A549 (cell line): Measurements from ENCODE around the gene HSH2D. TPM values are rescaled to one million over a fixed set of nuclear protein-coding genes. Genes with fewer than 3 reads are reported as not detected.

ENCODE experiments used
- ATAC-seq, 2 experiments: fragments of 200-7000 bp in 1 of 2; fragments of >200 bp in 1 of 2; cut with Nextera tagmentation in 1 of 2; cut with Tn5 transposase in 1 of 2; 3 replicates each; pipeline versions ENCODE4 v1.8.0 to v1.9.1; 2018 to 2020; ENCODE audit warnings: mild to moderate bottlenecking in 1 of 2, moderate library complexity in 1 of 2
- CTCF ChIA-PET: fragments of 300-600 bp; sonication (Branson Sonifier 250); formaldehyde crosslinking; extraction: SDS; loops from one replicate; lab custom pipeline; 2021; ENCODE audit warnings: antibody characterized with exemption, inconsistent platforms; lab: Yijun Ruan, JAX
- POLR2A ChIA-PET: fragments of 350-600 bp; formaldehyde crosslinking; extraction: SDS; loops from one replicate; lab custom pipeline; 2021; ENCODE audit warnings: antibody characterized with exemption, inconsistent platforms; lab: Yijun Ruan, JAX
- DNase-seq, 2 experiments: peaks; one replicate each; pipeline versions ENCODE4 v3.0.0 to v3.0.0-alpha.2; 2011 to 2016; ENCODE audit warnings: low read depth in 1 of 2, low spot score in 1 of 2
- FAIRE-seq: peaks from 2 replicates; lab custom pipeline; 2011; peaks lifted over from hg19 to GRCh38; lab: Jason Lieb, UNC
- H3K27ac ChIP-seq, 2 experiments: fragments of >200 bp; sonication (Bioruptor Twin); formaldehyde crosslinking; 3 replicates each; pipeline ENCODE4 v1.5.1; 2016 to 2017
- H3K4me1 ChIP-seq: fragments of >200 bp; sonication (Bioruptor Twin); formaldehyde crosslinking; 3 replicates; pipeline ENCODE4 v1.6.1; 2016
- H3K4me2 ChIP-seq: fragments of >200 bp; sonication (Bioruptor Twin); formaldehyde crosslinking; 3 replicates; pipeline ENCODE4 v1.6.1; 2016
- H3K4me3 ChIP-seq: fragments of >200 bp; sonication (Bioruptor Twin); formaldehyde crosslinking; 3 replicates; pipeline ENCODE4 v1.5.1; 2016
- H3K9me3 ChIP-seq: fragments of >200 bp; sonication (Bioruptor Twin); formaldehyde crosslinking; 3 replicates; pipeline ENCODE4 v1.6.1; 2016
- ATOH8 ChIP-seq: fragments of 250-450 bp; sonication (Bioruptor Pico); IDR thresholded peaks from 2 replicates; pipeline ENCODE4 v1.5.0; 2020; ENCODE audit warnings: low read depth, mild to moderate bottlenecking, moderate library complexity
- CEBPB ChIP-seq, 2 experiments: fragments of >200 bp in 1 of 2; sonication (Bioruptor Twin) in 1 of 2; formaldehyde crosslinking in 1 of 2; IDR thresholded peaks; 2 replicates each; pipeline ENCODE4 v1.6.1; 2012 to 2016
- CHD4 ChIP-seq: fragments of 200-600 bp; sonication (generic); IDR thresholded peaks from 2 replicates; pipeline ENCODE4 v1.6.1; 2016; ENCODE audit warnings: antibody characterized with exemption, mild to moderate bottlenecking, borderline replicate concordance
- CTCF ChIP-seq: fragments of >200 bp; sonication (Bioruptor Twin); formaldehyde crosslinking; IDR thresholded peaks from 3 replicates; pipeline ENCODE4 v1.5.1; 2016
- E2F6 ChIP-seq: IDR thresholded peaks from 2 replicates; pipeline ENCODE4 v1.6.1; 2012; ENCODE audit warnings: low read depth, borderline replicate concordance
- ELK1 ChIP-seq: fragments of 150-350 bp; IDR thresholded peaks from 2 replicates; pipeline ENCODE4 v1.6.1; 2014; ENCODE audit warnings: low read depth, mild to moderate bottlenecking, low read length
- ESRRA ChIP-seq: fragments of 150-350 bp; IDR thresholded peaks from 2 replicates; pipeline ENCODE4 v1.6.1; 2014; ENCODE audit warnings: mild to moderate bottlenecking, low read length, borderline replicate concordance
- GATA3 ChIP-seq: IDR thresholded peaks from 2 replicates; pipeline ENCODE4 v1.6.1; 2012; ENCODE audit warnings: borderline replicate concordance
- HDAC2 ChIP-seq: fragments of 200-600 bp; sonication (generic); IDR thresholded peaks from 2 replicates; pipeline ENCODE4 v1.6.1; 2016
- HMGXB4 ChIP-seq: fragments of 250-450 bp; sonication (Bioruptor Pico); IDR thresholded peaks from 2 replicates; pipeline ENCODE4 v1.5.0; 2021; ENCODE audit warnings: mild to moderate bottlenecking, moderate library complexity, borderline replicate concordance
- HOXB13 ChIP-seq: fragments of 250-450 bp; sonication (Bioruptor Pico); IDR thresholded peaks from 2 replicates; pipeline ENCODE4 v1.5.0; 2020; ENCODE audit warnings: low read depth, mild to moderate bottlenecking, moderate library complexity
- HOXB5 ChIP-seq: fragments of 250-450 bp; sonication (Bioruptor Pico); IDR thresholded peaks from 2 replicates; pipeline ENCODE4 v1.5.0; 2020; ENCODE audit warnings: mild to moderate bottlenecking, moderate library complexity
- JUN ChIP-seq, 2 experiments: fragments of >200 bp; sonication (Bioruptor Twin); formaldehyde crosslinking; IDR thresholded peaks; 2 replicates in 1 of 2; 3 replicates in 1 of 2; pipeline ENCODE4 v1.6.1; 2016 to 2017
- MAX ChIP-seq: IDR thresholded peaks from 2 replicates; pipeline ENCODE4 v1.6.1; 2012
- MAZ ChIP-seq: fragments of 150-350 bp; IDR thresholded peaks from 2 replicates; pipeline ENCODE4 v1.6.1; 2014; ENCODE audit warnings: antibody characterized with exemption, low read depth, low read length, borderline replicate concordance
- NR3C1 ChIP-seq: fragments of >200 bp; sonication (Bioruptor Twin); formaldehyde crosslinking; IDR thresholded peaks from 3 replicates; pipeline ENCODE4 v1.6.1; 2017
- PBX3 ChIP-seq: IDR thresholded peaks from 2 replicates; pipeline ENCODE4 v1.6.1; 2012
- POLR2A ChIP-seq: IDR thresholded peaks from 2 replicates; pipeline ENCODE4 v1.6.1; 2012; ENCODE audit warnings: mild to moderate bottlenecking, low read length
- RAD21 ChIP-seq, 2 experiments: fragments of >200 bp in 1 of 2; sonication (Bioruptor Twin) in 1 of 2; formaldehyde crosslinking in 1 of 2; IDR thresholded peaks in 1 of 2; conservative IDR thresholded peaks in 1 of 2; 2 replicates in 1 of 2; 3 replicates in 1 of 2; pipeline ENCODE4 v1.6.1; 2012 to 2018; ENCODE audit warnings: inconsistent platforms in 1 of 2
- RFX5 ChIP-seq: fragments of 450-650 bp; IDR thresholded peaks from 2 replicates; pipeline ENCODE4 v1.7.1; 2014; ENCODE audit warnings: antibody characterized with exemption, mild to moderate bottlenecking, moderate library complexity
- SMC3 ChIP-seq: fragments of >200 bp; sonication (Bioruptor Twin); formaldehyde crosslinking; IDR thresholded peaks from 3 replicates; pipeline ENCODE4 v1.6.1; 2018; ENCODE audit warnings: inconsistent platforms
- TP53 ChIP-seq: fragments of 250-450 bp; sonication (Bioruptor Pico); IDR thresholded peaks from 2 replicates; pipeline ENCODE4 v1.5.0; 2021; ENCODE audit warnings: mild to moderate bottlenecking, moderate library complexity
- WGBS: methylation state at CpG from one replicate; pipeline ENCODE4 v1.1.6; 2017; ENCODE audit errors: missing lambda C conversion rate; 5-methylcytosine and 5-hydroxymethylcytosine counted together
- polyA plus RNA-seq, 4 experiments: library from polyadenylated mRNA; depleted of rRNA in 3 of 4; stranded (reverse); fragments of >200 nt; fragmentation: RNase III in 1 of 4; extraction: RNeasy Plus Mini Kit Qiagen cat#74134 plus additional on column Dnase treatment in 1 of 4; gene quantifications; 2 replicates in 3 of 4; 3 replicates in 1 of 4; pipeline ENCODE4 v1.2.3, GENCODE V29; 2011 to 2017

HSH2D gene
- polyA plus RNA-seq, 2 of the 4 experiments (the other 2 are of a cell fraction) = 0.05 TPM; not detected in 1

GRCh38 chr19:16104722-16105121 lies 38.8 kb upstream of the HSH2D start:
- Histone ChIP-seq H3K4me1 (peaks cover 14% of the 10 kb centered on the region), H3K27ac (no peak overlapping the region), H3K4me3 (no peak overlapping the region), H3K4me2 (no peak overlapping the region), H3K9me3 (no peaks in the 10 kb centered on the region)
- no peak for FAIRE-seq
- POLR2A ChIA-PET = no interaction called here
- CTCF ChIA-PET = interaction anchor here (1.5 kb wide), 1 partner anchor 64 kb away, joined by 3 read pairs; no protein-coding TSS in a partner anchor
- WGBS = 92% methylated on average over 6 of the region's 6 CpGs
- TF ChIP-seq HMGXB4 (no peak), CEBPB (IDR thresholded peaks at IDR 0.05) (no peak)
- ATAC-seq = peak; percentile 6 to 12; a peak in 2 of 6 replicates
- no peak for DNase-seq

- ChIA-PET POLR2A (no interaction called here), CTCF (interaction anchor here (2.8 kb wide), 1 partner anchor 64 kb away, joined by 10 read pairs; no protein-coding TSS in a partner anchor)
- FAIRE-seq = no peak
- no peaks in the 10 kb centered on the region for H3K9me3 ChIP-seq
- 13% methylated on average over 3 of the region's 3 CpGs for WGBS
- peak overlapping the region in 1 of 2 experiments; percentile 55; a peak in 4 of 6 replicates for H3K27ac ChIP-seq
- DNase-seq = peak in 1 of 2 experiments; percentile 66
- H3K4me3 ChIP-seq = no peak overlapping the region
- H3K4me2 ChIP-seq = no peak overlapping the region
- H3K4me1 ChIP-seq = peaks cover 20% of the 10 kb centered on the region
- no peak for TF ChIP-seq RFX5
- TF ChIP-seq ESRRA = no peak
- TF ChIP-seq ELK1 = no peak
- peak; percentile 51 to 57 for ATAC-seq
Observed at GRCh38 chr19:16106121-16106520, 37.4 kb upstream of the HSH2D start.

GRCh38 chr19:16111160-16111908 lies 32.2 kb upstream of the HSH2D start, which contains the start of gene RAB8A:
Gene RAB8A (plus strand): TSS chr19:16111889. CDS start chr19:16111902, 13 bp downstream.
- Histone ChIP-seq H3K9me3 (no peaks in the 10 kb centered on the region), H3K4me2 (peak within 1 kb of the TSS; percentile 87), H3K4me3 (peak within 1 kb of the TSS; percentile 99), H3K27ac (peak within 1 kb of the TSS; percentile 96 to 98), H3K4me1 (peaks cover 20% of the 10 kb centered on the region)
- FAIRE-seq (no peak), DNase-seq (peak; percentile 93 to 98), ATAC-seq (peak; percentile 95 to 96)
- ChIA-PET CTCF (interaction anchor here (0.6 to 3.2 kb wide), 16 partner anchors 12 to 86 kb away, joined by 3 to 21 read pairs (median 4); partner anchors contain the start of genes FAM32A and TPM4), POLR2A (interaction anchor here (0.6 to 1.0 kb wide), 2 partner anchors 13 to 74 kb away, joined by 3 to 4 read pairs; partner anchors contain the start of gene FAM32A)
- WGBS = 5% methylated on average over 9 of the region's 81 CpGs
- TF ChIP-seq E2F6 (peak; percentile 99), HDAC2 (no peak), MAX (peak; percentile 94), ATOH8 (CRISPR knock-in tag) (0 out of 2 replicates have a peak, but pooled peaks have one; percentile 28), PBX3 (peak; percentile 96), MAZ (0 out of 2 replicates have a peak, but pooled peaks have one; percentile 31), POLR2A (peak; percentile 50), RAD21 (conservative IDR thresholded peaks at IDR 0.05 in 1 of 2, IDR thresholded peaks at IDR 0.05 in 1 of 2) (peak; percentile 52 to 73), HOXB5 (CRISPR knock-in tag) (peak; percentile 83; the same call in 1 of the 2 replicates), HOXB13 (CRISPR knock-in tag) (0 out of 2 replicates have a peak, but pooled peaks have one; percentile 59), CTCF (peak; percentile 69), NR3C1 (no peak), SMC3 (peak; percentile 85), TP53 (CRISPR knock-in tag) (peak; percentile 50; the same call in 1 of the 2 replicates), JUN (IDR thresholded peaks at IDR 0.05) (peak in 1 of 2 experiments; percentile 13; a peak in 1 of 5 replicates), GATA3 (no peak), CHD4 (peak; percentile 31; the same call in 1 of the 2 replicates)
